Panc1 (cell line): ENCODE measurements around the gene FHAD1. TPM values are rescaled to one million over a fixed set of nuclear protein-coding genes. Genes with fewer than 3 reads are reported as not detected.

Experiments
- ATAC-seq: fragments of 200-7000 bp; cut with Tn5 transposase; 2 replicates; pipeline ENCODE4 v1.9.1; 2020; ENCODE audit warnings: mild to moderate bottlenecking, moderate library complexity
- BruUV-seq: library from RNA; stranded (reverse); fragments of 400-500 nt; replicated peaks from 2 replicates; lab custom pipeline; 2021; lab: Mats Ljungman, UMichigan
- CTCF ChIA-PET: fragments of 300-600 bp; sonication (Branson Sonifier 250); formaldehyde crosslinking; loops from one replicate; lab custom pipeline; 2022; ENCODE audit warnings: antibody characterized with exemption; lab: Charles Lee
- POLR2A ChIA-PET: fragments of 300-600 bp; sonication (Branson Sonifier 250); formaldehyde crosslinking; loops from one replicate; lab custom pipeline; 2022; ENCODE audit warnings: antibody characterized with exemption; lab: Charles Lee
- DNase-seq: peaks from one replicate; pipeline ENCODE4 v3.0.0-alpha.2; 2010; ENCODE audit warnings: low read depth, low spot score
- H3K27ac ChIP-seq: 2 replicates; pipeline ENCODE4 v1.5.1; 2011; ENCODE audit warnings: mild to moderate bottlenecking, low read length, inconsistent platforms
- H3K27me3 ChIP-seq: fragments of 200-500 bp; sonication (Bioruptor generic); 2 replicates; pipeline ENCODE4 v1.6.0; 2014; ENCODE audit warnings: low read length, inconsistent platforms; ENCODE audit not compliant: control insufficient read depth, insufficient read depth
- H3K36me3 ChIP-seq: fragments of 200-500 bp; sonication (Bioruptor generic); 2 replicates; pipeline ENCODE4 v1.5.1; 2014; ENCODE audit warnings: inconsistent platforms, mild to moderate bottlenecking, low read length, moderate library complexity; ENCODE audit not compliant: control insufficient read depth, insufficient read depth
- H3K4me1 ChIP-seq: 2 replicates; pipeline ENCODE4 v1.5.1; 2011; ENCODE audit warnings: inconsistent platforms, mild to moderate bottlenecking, low read length, moderate library complexity; ENCODE audit not compliant: control insufficient read depth, insufficient read depth
- H3K4me3 ChIP-seq, 2 experiments: 2 replicates each; pipeline ENCODE4 v1.5.1; 2011 to 2012; ENCODE audit warnings: low read depth in 2 of 2, low read length in 2 of 2, mild to moderate bottlenecking in 2 of 2, inconsistent platforms in 1 of 2, moderate library complexity in 1 of 2
- H3K9me3 ChIP-seq: fragments of 200-500 bp; sonication (Bioruptor generic); 2 replicates; pipeline ENCODE4 v1.5.1; 2014; ENCODE audit warnings: low read depth, mild to moderate bottlenecking, inconsistent platforms, low read length, moderate library complexity; ENCODE audit not compliant: control insufficient read depth, insufficient read depth
- CTCF ChIP-seq: fragments of 450-650 bp; IDR thresholded peaks from 2 replicates; pipeline ENCODE4 v1.5.1; 2017; ENCODE audit warnings: mild to moderate bottlenecking
- POLR2AphosphoS5 ChIP-seq: IDR thresholded peaks from 2 replicates; pipeline ENCODE4 v1.6.1; 2012; ENCODE audit warnings: mild to moderate bottlenecking, low read depth, low read length, moderate library complexity
- REST ChIP-seq, 2 experiments: IDR thresholded peaks; 2 replicates each; pipeline ENCODE4 v1.6.1; 2011 to 2012; ENCODE audit warnings: low read depth in 2 of 2, control low read depth in 1 of 2, low read length in 1 of 2, mild to moderate bottlenecking in 1 of 2, moderate library complexity in 1 of 2; ENCODE audit not compliant: insufficient read depth in 1 of 2
- SIN3A ChIP-seq: IDR thresholded peaks from 2 replicates; pipeline ENCODE4 v1.6.1; 2012; ENCODE audit warnings: low read depth, mild to moderate bottlenecking, low read length, moderate library complexity, borderline replicate concordance; ENCODE audit not compliant: insufficient read depth
- TCF7L2 ChIP-seq: IDR thresholded peaks from 2 replicates; pipeline ENCODE4 v1.6.1; 2011; ENCODE audit warnings: mild to moderate bottlenecking, low read depth, low read length, inconsistent platforms
- in situ Hi-C: cut with HindIII; loops from 2 replicates; pipeline ENCODE4 v1.10.0; 2016; ENCODE audit warnings: low sequenced_read_pairs, low pct_unique_long_range_greater_than_20kb
- intact Hi-C: fragments of 100-400 bp; cut with micrococcal nuclease; formaldehyde crosslinking; loops from one replicate; pipeline ENCODE4 v1.10.0; 2022; ENCODE audit not compliant: unreplicated experiment
- total RNA-seq: library from RNA; stranded (reverse); gene quantifications from one replicate; pipeline ENCODE4 v1.2.1, GENCODE V29; 2021; ENCODE audit not compliant: unreplicated experiment

The FHAD1 gene
- total RNA-seq, 1 experiment from 2014 or later = 0.23 TPM

GRCh38 chr1:15412175-15412800 lies 165.3 kb downstream of the FHAD1 start:
- Histone ChIP-seq H3K36me3 (no peaks in the 10 kb centered on the region; the same call in 1 of the 2 replicates), H3K4me1 (peaks cover 53% of the 10 kb centered on the region), H3K27ac (peak overlapping the region; percentile 92), H3K9me3 (no peaks in the 10 kb centered on the region), H3K4me3 (peak overlapping the region; percentile 75 to 87), H3K27me3 (no peaks in the 10 kb centered on the region)
- no peak for DNase-seq
- ChIA-PET CTCF (no interaction called here), POLR2A (interaction anchor here (0.6 kb wide), 1 partner anchor 9 kb away, joined by 3 read pairs; no protein-coding TSS in a partner anchor)
- in situ Hi-C loops (no loop called here), intact Hi-C loops (no loop called here)
- TF ChIP-seq CTCF (no peak), REST (IDR thresholded peaks at IDR 0.05; ENCODE audit: insufficient read depth in 1 of 2, low read depth in 2 of 2, low read length in 1 of 2) (no peak), POLR2AphosphoS5 (no peak), TCF7L2 (no peak), SIN3A (no peak)
- BruUV-seq = no TSS peak
- peak; percentile 9; the same call in 1 of the 2 replicates for ATAC-seq

GRCh38 chr1:15412843-15413242 lies 165.8 kb downstream of the FHAD1 start:
- DNase-seq = no peak
- ChIA-PET POLR2A (interaction anchor here (0.6 kb wide), 1 partner anchor 9 kb away, joined by 3 read pairs; no protein-coding TSS in a partner anchor), CTCF (no interaction called here)
- in situ Hi-C loops (no loop called here), intact Hi-C loops (no loop called here)
- Histone ChIP-seq H3K27me3 (no peaks in the 10 kb centered on the region), H3K9me3 (no peaks in the 10 kb centered on the region), H3K4me3 (peak overlapping the region in 1 of 2 experiments; percentile 87; a peak in 2 of 4 replicates), H3K36me3 (no peaks in the 10 kb centered on the region; the same call in 1 of the 2 replicates), H3K4me1 (peaks cover 58% of the 10 kb centered on the region), H3K27ac (peak overlapping the region; percentile 92)
- TF ChIP-seq POLR2AphosphoS5 (no peak), TCF7L2 (no peak), CTCF (no peak), SIN3A (no peak), REST (IDR thresholded peaks at IDR 0.05; ENCODE audit: insufficient read depth in 1 of 2, low read depth in 2 of 2, low read length in 1 of 2) (no peak)
- TSS peak; percentile 28 for BruUV-seq
- no peak for ATAC-seq
